ENCODE data around the gene ZNF761.

GRCh38 chr19:53461866-53462265 is 30.1 kb downstream of the ZNF761 start:
- no peak for TF ChIP-seq CTCF (IDR thresholded peaks at IDR 0.05)
- TF ChIP-seq POLR2A (IDR thresholded peaks at IDR 0.05): no peak

All from thyroid gland (tissue), 4 donors.